ENCODE measurements around the gene CROCC2. TPM values are rescaled to one million over a fixed set of nuclear protein-coding genes. Genes with fewer than 3 reads are reported as not detected.

The CROCC2 gene
- total and polyA plus RNA-seq, 7 donors = under 0.01 to 0.09 TPM; not detected in 5

GRCh38 chr2:240954436-240955305 is 48.5 kb downstream of the CROCC2 start:
- DNase-seq = peak; percentile 24
- Histone ChIP-seq H3K27ac (no peak overlapping the region), H3K9me3 (no peaks in the 10 kb centered on the region), H3K4me1 (no peaks in the 10 kb centered on the region), H3K27me3 (peaks cover 0 to 35% (median 0%) of the 10 kb centered on the region in 3 donors), H3K4me3 (no peak overlapping the region), H3K36me3 (no peaks in the 10 kb centered on the region)
- intact Hi-C loops (cut with DNase I) = no loop called here
- TF ChIP-seq CTCF (IDR thresholded peaks at IDR 0.05) = no peak
- no peak for TF ChIP-seq EP300 (IDR thresholded peaks at IDR 0.05)
- no peak for TF ChIP-seq POLR2A (IDR thresholded peaks at IDR 0.05)
- TF ChIP-seq POLR2AphosphoS5 (IDR thresholded peaks at IDR 0.05) = no peak
- 40 to 57% methylated on average over 15 of the region's 15 CpGs for WGBS, 2 donors

- Histone ChIP-seq H3K4me3 (no peak overlapping the region), H3K4me1 (peaks cover 0 to 7% (median 2%) of the 10 kb centered on the region in 4 donors), H3K36me3 (no peaks in the 10 kb centered on the region), H3K27ac (no peak overlapping the region), H3K27me3 (peaks cover 0 to 44% (median 0%) of the 10 kb centered on the region in 3 donors), H3K9me3 (no peaks in the 10 kb centered on the region)
- peak; percentile 59 for DNase-seq
- WGBS, 2 donors = 77 to 88% methylated on average over 17 of the region's 17 CpGs
- intact Hi-C loops (cut with DNase I) = no loop called here
- TF ChIP-seq CTCF (IDR thresholded peaks at IDR 0.05) (no peak), EP300 (IDR thresholded peaks at IDR 0.05) (no peak), POLR2A (IDR thresholded peaks at IDR 0.05) (no peak), POLR2AphosphoS5 (IDR thresholded peaks at IDR 0.05) (no peak)
Observed at GRCh38 chr2:240955306-240956170, 49.4 kb downstream of the CROCC2 start.

- peaks cover 0 to 46% (median 0%) of the 10 kb centered on the region in 3 donors for H3K27me3 ChIP-seq
- 74 to 78% methylated on average over 16 of the region's 16 CpGs for WGBS, 2 donors
- H3K36me3 ChIP-seq = no peaks in the 10 kb centered on the region
- no peak overlapping the region for H3K4me3 ChIP-seq
- H3K27ac ChIP-seq = no peak overlapping the region
- intact Hi-C loops (cut with DNase I) = no loop called here
- H3K9me3 ChIP-seq = no peaks in the 10 kb centered on the region
- DNase-seq = peak; percentile 48
- peaks cover 0 to 11% (median 7%) of the 10 kb centered on the region in 4 donors for H3K4me1 ChIP-seq
- TF ChIP-seq POLR2AphosphoS5 (IDR thresholded peaks at IDR 0.05) (no peak), EP300 (IDR thresholded peaks at IDR 0.05) (no peak), CTCF (IDR thresholded peaks at IDR 0.05) (no peak), POLR2A (IDR thresholded peaks at IDR 0.05) (no peak)
Observed at GRCh38 chr2:240956171-240956934, 50.2 kb downstream of the CROCC2 start.

- H3K9me3 ChIP-seq = no peaks in the 10 kb centered on the region
- H3K27me3 ChIP-seq = peaks cover 0 to 46% (median 0%) of the 10 kb centered on the region in 3 donors
Observed at GRCh38 chr2:240956935-240957655, 51.0 kb downstream of the CROCC2 start.

More at GRCh38 chr2:240956935-240957655, 51.0 kb downstream of the CROCC2 start:
- WGBS, 2 donors = 77 to 90% methylated on average over 32 of the region's 32 CpGs
- TF ChIP-seq EP300 (IDR thresholded peaks at IDR 0.05) (no peak), CTCF (IDR thresholded peaks at IDR 0.05) (no peak), POLR2A (IDR thresholded peaks at IDR 0.05) (no peak), POLR2AphosphoS5 (IDR thresholded peaks at IDR 0.05) (no peak)
- intact Hi-C loops (cut with DNase I) = no loop called here
- DNase-seq = peak; percentile 46
- Histone ChIP-seq H3K27ac (no peak overlapping the region), H3K36me3 (no peaks in the 10 kb centered on the region), H3K4me3 (no peak overlapping the region), H3K4me1 (peaks cover 0 to 14% (median 10%) of the 10 kb centered on the region in 4 donors)

Measured in sigmoid colon (tissue), 7 donors.